GM12872 (cell line): ENCODE results near the gene LAMTOR4.

Source experiments
- CTCF ChIP-seq: IDR thresholded peaks from 3 replicates; pipeline ENCODE4 v1.5.1; 2011; ENCODE audit warnings: low read depth, mild to moderate bottlenecking, low read length, moderate library complexity; ENCODE audit not compliant: insufficient read depth

The LAMTOR4 gene

DNA sequence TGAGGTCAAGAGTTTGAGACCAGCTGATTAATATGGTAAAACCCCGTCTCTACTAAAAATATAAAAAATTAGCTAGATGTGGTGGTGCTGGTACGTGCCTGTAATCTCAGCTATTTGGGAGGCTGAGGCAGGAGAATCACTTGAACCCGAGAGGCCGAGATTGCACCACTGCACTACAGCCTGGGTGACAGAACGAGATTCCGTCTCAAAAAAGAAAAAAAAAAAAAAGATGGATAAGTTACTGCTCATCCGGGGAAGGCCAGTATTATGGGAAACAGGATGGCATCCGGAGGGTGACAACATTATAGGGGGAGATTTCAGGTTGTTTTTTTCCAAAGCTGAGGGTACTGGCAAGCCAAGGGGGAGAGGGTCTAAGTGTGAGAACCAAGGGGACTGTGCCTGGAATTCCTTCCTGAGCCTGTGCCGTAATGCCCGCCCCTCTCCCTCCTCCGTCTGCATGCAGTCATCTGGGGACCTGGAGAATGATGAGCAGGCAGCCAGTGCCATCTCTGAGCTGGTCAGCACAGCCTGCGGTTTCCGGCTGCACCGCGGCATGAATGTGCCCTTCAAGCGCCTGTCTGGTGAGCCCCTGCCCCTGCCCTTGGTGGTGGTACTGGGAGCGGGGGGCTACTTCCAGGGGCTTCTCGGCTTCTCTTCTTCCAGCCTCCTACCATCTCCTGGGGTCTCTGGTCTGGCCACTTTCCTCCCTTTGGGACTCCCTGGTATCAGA, 4.4 kb downstream of the LAMTOR4 start:
- no peak for TF ChIP-seq CTCF

DNA sequence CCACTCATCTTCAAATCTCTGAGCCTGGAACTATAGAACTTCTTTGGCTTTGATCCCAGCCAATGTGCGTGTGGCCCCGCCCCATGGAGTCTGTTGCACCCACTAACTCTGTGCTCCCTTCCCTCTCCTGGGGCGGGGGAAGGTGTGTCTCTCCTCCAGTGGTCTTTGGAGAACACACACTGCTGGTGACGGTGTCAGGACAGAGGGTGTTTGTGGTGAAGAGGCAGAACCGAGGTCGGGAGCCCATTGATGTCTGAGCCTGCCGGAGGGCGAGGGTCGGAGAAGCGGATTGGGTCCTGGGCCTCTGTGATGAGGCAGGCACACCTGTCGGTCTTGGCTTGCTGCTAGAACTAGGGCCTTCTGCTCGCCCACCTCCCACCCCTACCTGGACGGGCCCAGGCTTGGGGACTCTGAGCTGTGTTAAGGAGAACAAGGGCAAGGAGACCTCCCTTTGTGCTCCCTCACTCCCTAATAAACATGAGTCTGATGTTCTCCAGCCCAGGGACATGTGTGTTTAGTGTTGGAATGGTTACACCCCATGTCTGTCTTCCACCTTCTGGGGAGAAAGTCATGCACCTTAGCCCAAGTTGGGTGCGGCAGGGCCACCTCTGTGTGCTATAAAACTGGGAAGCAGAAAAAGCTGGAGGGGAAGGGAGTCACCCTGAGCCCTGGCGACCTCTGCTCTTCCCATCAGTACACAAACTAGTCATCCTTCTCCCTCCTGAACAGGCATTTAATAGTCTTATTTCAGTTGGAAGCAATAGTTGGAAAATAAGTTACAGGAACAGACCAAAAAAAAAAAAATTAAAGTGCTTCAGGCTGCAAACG, 5.2 kb downstream of the LAMTOR4 start:
- TF ChIP-seq CTCF: no peak

DNA sequence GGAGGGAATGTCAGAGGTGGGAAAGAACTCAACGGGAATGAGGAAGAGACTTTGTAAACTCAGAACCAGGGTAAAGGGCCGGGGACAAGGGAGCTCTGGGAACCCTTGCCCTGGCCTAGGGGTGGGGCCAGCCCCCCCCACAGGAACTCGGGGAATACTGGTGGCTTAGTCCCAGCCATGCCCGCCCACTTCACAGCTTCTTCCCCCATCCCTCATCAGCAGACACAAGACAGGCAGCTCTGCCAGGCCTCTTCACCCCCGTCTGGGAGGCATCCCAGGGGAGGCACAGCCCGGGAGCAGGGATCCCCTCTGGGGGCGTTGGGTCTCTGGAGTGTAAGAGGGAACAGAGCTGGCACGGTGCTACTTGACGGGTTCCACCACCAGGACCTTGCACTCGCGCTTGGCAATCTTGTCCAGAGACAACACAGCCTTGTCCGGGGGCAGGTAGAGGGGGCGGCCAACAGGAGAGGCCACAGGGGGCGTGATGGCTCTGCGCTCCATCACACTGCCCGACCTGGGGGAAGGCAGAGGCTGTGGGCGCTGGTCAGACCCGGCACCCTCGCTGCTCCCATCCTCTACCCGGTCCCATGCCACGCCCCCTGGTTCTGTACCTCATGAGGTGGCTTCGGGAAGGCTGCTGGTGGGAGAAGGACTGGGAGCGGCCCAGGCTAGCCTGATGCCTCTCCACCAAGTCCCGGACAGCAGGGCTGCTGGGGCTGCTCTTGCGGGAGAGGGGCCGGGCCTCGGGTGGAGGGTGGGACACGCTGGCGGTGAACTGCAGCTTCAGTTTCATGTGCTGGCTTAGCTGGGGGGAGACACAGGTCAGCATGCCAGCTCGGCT, 6.2 kb downstream of the LAMTOR4 start:
- no peak for TF ChIP-seq CTCF

GRCh38 chr7:100155553-100156317, 7.0 kb downstream of the LAMTOR4 start:
- no peak for TF ChIP-seq CTCF

DNA sequence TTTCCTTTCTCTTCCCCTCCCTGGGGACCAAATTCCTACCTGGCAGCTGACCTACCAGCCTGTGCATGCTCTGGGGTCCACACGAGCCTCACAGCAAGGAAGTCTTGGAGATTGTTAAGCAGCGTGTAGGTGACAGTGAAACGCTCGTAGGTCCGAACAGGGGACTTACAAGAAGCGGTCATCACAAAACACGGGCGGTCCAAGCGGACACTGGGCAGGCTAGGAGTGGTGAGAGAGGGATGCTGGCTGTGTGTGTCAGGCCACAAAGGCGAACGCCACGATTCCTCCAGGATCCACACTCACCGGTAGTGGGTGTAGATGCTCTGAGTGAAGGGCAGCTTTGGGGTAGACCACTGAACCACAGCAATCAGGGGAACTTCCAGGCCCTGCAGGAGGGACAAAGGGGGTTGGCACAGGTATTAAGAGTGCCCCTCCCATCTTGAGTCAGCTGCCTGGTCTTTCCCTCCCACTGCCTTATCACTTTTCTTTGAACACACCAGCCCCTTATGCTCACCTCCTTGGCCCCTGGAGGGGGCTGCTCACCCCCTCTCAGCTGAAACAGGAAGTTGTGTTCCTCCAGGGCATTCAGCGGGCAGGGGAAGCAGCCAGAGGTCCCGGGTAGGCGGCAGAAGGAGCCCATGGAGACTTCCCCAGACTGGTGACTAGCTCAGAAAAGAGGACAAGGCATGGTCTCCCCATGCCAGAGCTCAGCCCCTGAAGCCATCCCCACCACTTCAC, 7.8 kb downstream of the LAMTOR4 start:
- TF ChIP-seq CTCF: no peak

- TF ChIP-seq CTCF: no peak
Measured at GRCh38 chr7:100157069-100157333, 8.3 kb downstream of the LAMTOR4 start.
